PC-3 (cell line): ENCODE measurements around the gene SLC38A10. TPM values are rescaled to one million over a fixed set of nuclear protein-coding genes. Genes with fewer than 3 reads are reported as not detected.

Experiments used
- ATAC-seq: fragments of 200-7000 bp; cut with Tn5 transposase; 2 replicates; pipeline ENCODE4 v1.9.1; 2020; ENCODE audit warnings: mild to moderate bottlenecking, moderate library complexity
- BruUV-seq: library from RNA; stranded (reverse); fragments of 400-500 nt; replicated peaks from 2 replicates; lab custom pipeline; 2021; lab: Mats Ljungman, UMichigan
- CTCF ChIA-PET: fragments of 300-600 bp; sonication (Branson Sonifier 250); formaldehyde crosslinking; loops from one replicate; lab custom pipeline; 2022; ENCODE audit warnings: antibody characterized with exemption; lab: Charles Lee
- POLR2A ChIA-PET: fragments of 300-600 bp; sonication (Branson Sonifier 250); formaldehyde crosslinking; loops from one replicate; lab custom pipeline; 2022; ENCODE audit warnings: antibody characterized with exemption; ENCODE audit not compliant: unreplicated experiment; lab: Charles Lee
- DNase-seq: peaks from one replicate; pipeline ENCODE4 v3.0.0-alpha.2; 2015
- H2AFZ ChIP-seq: fragments of 300-600 bp; sonication (generic); 2 replicates; pipeline ENCODE4 v1.6.0; 2016; ENCODE audit warnings: antibody characterized with exemption, low read length
- H3F3A ChIP-seq: fragments of 300-600 bp; sonication (generic); one replicate; pipeline ENCODE4 v1.6.0; 2017; ENCODE audit warnings: antibody characterized with exemption, low read length, control low read depth, mild to moderate bottlenecking; ENCODE audit not compliant: unreplicated experiment
- H3K27ac ChIP-seq: fragments of 300-600 bp; sonication (generic); 2 replicates; pipeline ENCODE4 v1.5.1; 2016; ENCODE audit warnings: mild to moderate bottlenecking, low read length
- H3K27me3 ChIP-seq: fragments of 300-600 bp; sonication (generic); 2 replicates; pipeline ENCODE4 v1.6.1; 2016; ENCODE audit warnings: low read length, mixed read lengths
- H3K36me3 ChIP-seq: fragments of 300-600 bp; sonication (generic); 2 replicates; pipeline ENCODE4 v1.6.1; 2016; ENCODE audit warnings: low read depth, mixed run types, low read length, mixed read lengths
- H3K4me1 ChIP-seq: fragments of 300-600 bp; sonication (generic); 2 replicates; pipeline ENCODE4 v1.5.1; 2016; ENCODE audit warnings: low read length; ENCODE audit not compliant: insufficient read depth
- H3K4me2 ChIP-seq: fragments of 300-600 bp; sonication (generic); 2 replicates; pipeline ENCODE4 v1.6.0; 2016; ENCODE audit warnings: low read length
- H3K4me3 ChIP-seq: fragments of 300-600 bp; sonication (generic); 2 replicates; pipeline ENCODE4 v1.5.1; 2016; ENCODE audit warnings: mild to moderate bottlenecking, low read length, mixed read lengths
- H3K79me2 ChIP-seq: fragments of 300-600 bp; sonication (generic); 2 replicates; pipeline ENCODE4 v1.6.1; 2017; ENCODE audit warnings: low read length, mixed read lengths
- H3K9ac ChIP-seq: fragments of 300-600 bp; sonication (generic); 2 replicates; pipeline ENCODE4 v1.6.0; 2016; ENCODE audit warnings: mild to moderate bottlenecking, low read length
- H3K9me2 ChIP-seq: fragments of 300-600 bp; sonication (generic); replicated peaks from 2 replicates; pipeline ENCODE4 v1.6.1; 2016; ENCODE audit warnings: mixed run types, low read length, mixed read lengths
- H3K9me3 ChIP-seq: fragments of 300-600 bp; sonication (generic); 2 replicates; pipeline ENCODE4 v1.6.1; 2016; ENCODE audit warnings: low read length, mixed read lengths
- H4K20me1 ChIP-seq: fragments of 300-600 bp; sonication (generic); 2 replicates; pipeline ENCODE4 v1.6.1; 2016; ENCODE audit warnings: low read length, mixed read lengths
- EZH2 ChIP-seq: fragments of 300-600 bp; sonication (generic); IDR thresholded peaks from one replicate; pipeline ENCODE4 v1.6.1; 2017; ENCODE audit warnings: antibody characterized with exemption, mild to moderate bottlenecking, low read length; ENCODE audit not compliant: unreplicated experiment
- EZH2phosphoT487 ChIP-seq: fragments of 300-600 bp; sonication (generic); IDR thresholded peaks from 2 replicates; pipeline ENCODE4 v1.6.1; 2018; ENCODE audit warnings: mild to moderate bottlenecking, antibody characterized with exemption, low read length, borderline replicate concordance
- intact Hi-C: fragments of 100-400 bp; cut with micrococcal nuclease; formaldehyde crosslinking; loops from 2 replicates; pipeline ENCODE4 v1.9.0; 2023
- total RNA-seq: library from RNA; depleted of rRNA; stranded (reverse); fragments of >200 nt; gene quantifications from 2 replicates; pipeline ENCODE4 v1.2.3, GENCODE V29; 2014
- TF ChIP-seq, protein P1 (sequence below): fragments of 300-600 bp; sonication (generic); conservative IDR thresholded peaks from 2 replicates; pipeline ENCODE4 v1.5.1; 2017; ENCODE audit warnings: antibody characterized with exemption, low read depth, mild to moderate bottlenecking, low read length

SLC38A10 gene
- total RNA-seq, 1 experiment from 2014 or later = 77.8 TPM

GRCh38 chr17:81265576-81265975 lies 29.5 kb downstream of the SLC38A10 start:
- intact Hi-C loops = no loop called here
- ATAC-seq = no peak
- Histone ChIP-seq H3K4me2 (no peak overlapping the region), H3K4me1 (no peaks in the 10 kb centered on the region), H3K36me3 (peaks cover 7% of the 10 kb centered on the region; the same call in 1 of the 2 replicates), H3K27ac (no peak overlapping the region), H3F3A (no peaks in the 10 kb centered on the region), H2AFZ (no peak overlapping the region), H3K27me3 (no peaks in the 10 kb centered on the region), H3K79me2 (no peaks in the 10 kb centered on the region), H3K9ac (no peak overlapping the region), H4K20me1 (no peaks in the 10 kb centered on the region), H3K9me3 (no peaks in the 10 kb centered on the region), H3K9me2 (no peaks in the 10 kb centered on the region), H3K4me3 (no peak overlapping the region)
- BruUV-seq = no TSS peak
- ChIA-PET POLR2A (no interaction called here), CTCF (no interaction called here)
- no peak for DNase-seq
- TF ChIP-seq, protein P1, sequence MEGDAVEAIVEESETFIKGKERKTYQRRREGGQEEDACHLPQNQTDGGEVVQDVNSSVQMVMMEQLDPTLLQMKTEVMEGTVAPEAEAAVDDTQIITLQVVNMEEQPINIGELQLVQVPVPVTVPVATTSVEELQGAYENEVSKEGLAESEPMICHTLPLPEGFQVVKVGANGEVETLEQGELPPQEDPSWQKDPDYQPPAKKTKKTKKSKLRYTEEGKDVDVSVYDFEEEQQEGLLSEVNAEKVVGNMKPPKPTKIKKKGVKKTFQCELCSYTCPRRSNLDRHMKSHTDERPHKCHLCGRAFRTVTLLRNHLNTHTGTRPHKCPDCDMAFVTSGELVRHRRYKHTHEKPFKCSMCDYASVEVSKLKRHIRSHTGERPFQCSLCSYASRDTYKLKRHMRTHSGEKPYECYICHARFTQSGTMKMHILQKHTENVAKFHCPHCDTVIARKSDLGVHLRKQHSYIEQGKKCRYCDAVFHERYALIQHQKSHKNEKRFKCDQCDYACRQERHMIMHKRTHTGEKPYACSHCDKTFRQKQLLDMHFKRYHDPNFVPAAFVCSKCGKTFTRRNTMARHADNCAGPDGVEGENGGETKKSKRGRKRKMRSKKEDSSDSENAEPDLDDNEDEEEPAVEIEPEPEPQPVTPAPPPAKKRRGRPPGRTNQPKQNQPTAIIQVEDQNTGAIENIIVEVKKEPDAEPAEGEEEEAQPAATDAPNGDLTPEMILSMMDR = no peak
- no peak for TF ChIP-seq EZH2
- TF ChIP-seq EZH2phosphoT487 = no peak

DNA sequence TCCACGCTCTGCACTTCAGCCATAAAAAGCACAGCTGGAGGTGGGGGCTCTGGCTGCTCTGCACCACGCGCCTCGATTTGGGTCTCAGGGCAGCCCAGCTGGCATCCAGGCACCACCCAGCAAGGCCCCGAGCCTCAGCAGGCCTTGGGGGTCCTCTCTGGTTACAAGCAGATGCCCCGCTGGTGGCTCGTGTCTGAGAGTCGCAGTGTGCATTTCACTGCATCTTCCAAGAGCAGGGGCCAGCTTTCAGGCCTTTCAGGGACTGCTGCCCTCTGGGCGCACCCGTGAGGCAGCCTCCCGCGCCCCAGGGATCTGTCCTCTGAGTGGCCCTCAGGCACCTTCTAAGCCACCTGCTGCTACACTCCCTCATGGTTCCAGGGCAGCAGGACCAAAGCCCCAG lies 30.5 kb downstream of the SLC38A10 start:
- no peaks in the 10 kb centered on the region for H3F3A ChIP-seq
- H2AFZ ChIP-seq = no peak overlapping the region
- TF ChIP-seq, protein P1 = no peak
- TF ChIP-seq EZH2phosphoT487 (no peak), EZH2 (no peak)
- ChIA-PET CTCF (no interaction called here), POLR2A (no interaction called here)
- H3K4me1 ChIP-seq = no peaks in the 10 kb centered on the region
- ATAC-seq = no peak
- BruUV-seq = no TSS peak
- no peak for DNase-seq
- no peaks in the 10 kb centered on the region for H3K9me2 ChIP-seq
- no peak overlapping the region for H3K27ac ChIP-seq
- intact Hi-C loops = no loop called here
- H3K9ac ChIP-seq = no peak overlapping the region
- H3K79me2 ChIP-seq = no peaks in the 10 kb centered on the region
- peaks cover 8% of the 10 kb centered on the region; the same call in 1 of the 2 replicates for H3K36me3 ChIP-seq
- no peaks in the 10 kb centered on the region for H4K20me1 ChIP-seq
- H3K4me2 ChIP-seq = no peak overlapping the region
- no peaks in the 10 kb centered on the region for H3K27me3 ChIP-seq
- no peaks in the 10 kb centered on the region for H3K9me3 ChIP-seq
- no peak overlapping the region for H3K4me3 ChIP-seq

DNA sequence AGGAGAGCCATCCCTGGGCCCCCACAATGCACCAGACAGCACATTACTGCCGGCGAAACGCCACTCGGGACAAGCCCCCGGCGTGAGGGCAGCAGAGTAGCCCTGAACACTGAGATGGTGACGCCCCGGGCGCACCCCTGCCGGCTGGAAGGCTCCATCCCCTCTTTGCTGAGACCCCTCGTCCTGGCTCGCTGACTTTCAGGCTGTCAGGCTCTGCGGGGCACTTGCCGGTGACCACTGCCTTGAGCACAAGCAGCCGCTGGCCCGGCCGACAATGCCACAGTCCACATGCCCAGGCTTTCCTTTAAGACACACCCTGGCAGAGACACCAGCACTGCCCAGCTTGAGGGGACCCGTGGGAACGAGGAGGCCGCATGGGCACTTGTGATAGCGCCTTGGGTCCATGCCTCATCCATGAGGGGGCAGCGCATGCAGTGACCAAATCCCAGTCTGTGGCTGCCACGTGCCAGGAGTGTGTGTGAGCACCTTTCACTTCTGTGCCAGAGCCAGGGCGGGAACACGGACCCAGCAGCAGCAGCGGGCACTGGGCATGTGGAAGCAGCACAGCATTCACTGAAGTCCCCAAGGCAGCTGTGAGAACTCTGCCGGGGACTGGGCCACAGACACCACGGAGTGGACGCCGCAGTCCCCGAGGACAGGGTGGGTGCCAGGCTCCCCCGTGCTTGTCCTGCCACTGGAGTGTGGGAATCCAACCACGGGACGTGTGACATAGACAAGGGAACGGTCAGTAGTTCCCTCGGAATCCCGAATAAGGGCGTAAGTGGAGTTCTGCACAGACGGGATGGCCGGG lies 31.5 kb downstream of the SLC38A10 start:
- H3K36me3 ChIP-seq = peaks cover 6% of the 10 kb centered on the region; the same call in 1 of the 2 replicates
- TF ChIP-seq, protein P1 = no peak
- TF ChIP-seq EZH2 (no peak), EZH2phosphoT487 (no peak)
- intact Hi-C loops = no loop called here
- H4K20me1 ChIP-seq = no peaks in the 10 kb centered on the region
- no peaks in the 10 kb centered on the region for H3K9me2 ChIP-seq
- H3K4me3 ChIP-seq = no peak overlapping the region
- no peak overlapping the region for H3K9ac ChIP-seq
- no TSS peak for BruUV-seq
- DNase-seq (no peak), ATAC-seq (no peak)
- H3K27me3 ChIP-seq = no peaks in the 10 kb centered on the region
- H3K4me2 ChIP-seq = no peak overlapping the region
- H2AFZ ChIP-seq = no peak overlapping the region
- H3F3A ChIP-seq = no peaks in the 10 kb centered on the region
- H3K27ac ChIP-seq = no peak overlapping the region
- CTCF ChIA-PET = no interaction called here
- no peaks in the 10 kb centered on the region for H3K4me1 ChIP-seq
- H3K79me2 ChIP-seq = no peaks in the 10 kb centered on the region
- no peaks in the 10 kb centered on the region for H3K9me3 ChIP-seq
- POLR2A ChIA-PET = no interaction called here
